HG03175 (cell line): Measurements from ENCODE around the gene SND1.

Experiments
- ATAC-seq: cut with Tn5 transposase; IDR thresholded peaks from one replicate; pipeline ENCODE4 v1.9.1; 2021; ENCODE audit warnings: mild to moderate bottlenecking, moderate library complexity; ENCODE audit not compliant: unreplicated experiment

Gene SND1

GRCh38 chr7:127798023-127798422 lies 146.0 kb downstream of the SND1 start:
- no peak for ATAC-seq

GRCh38 chr7:127798769-127799372 lies 146.9 kb downstream of the SND1 start:
- no peak for ATAC-seq

DNA sequence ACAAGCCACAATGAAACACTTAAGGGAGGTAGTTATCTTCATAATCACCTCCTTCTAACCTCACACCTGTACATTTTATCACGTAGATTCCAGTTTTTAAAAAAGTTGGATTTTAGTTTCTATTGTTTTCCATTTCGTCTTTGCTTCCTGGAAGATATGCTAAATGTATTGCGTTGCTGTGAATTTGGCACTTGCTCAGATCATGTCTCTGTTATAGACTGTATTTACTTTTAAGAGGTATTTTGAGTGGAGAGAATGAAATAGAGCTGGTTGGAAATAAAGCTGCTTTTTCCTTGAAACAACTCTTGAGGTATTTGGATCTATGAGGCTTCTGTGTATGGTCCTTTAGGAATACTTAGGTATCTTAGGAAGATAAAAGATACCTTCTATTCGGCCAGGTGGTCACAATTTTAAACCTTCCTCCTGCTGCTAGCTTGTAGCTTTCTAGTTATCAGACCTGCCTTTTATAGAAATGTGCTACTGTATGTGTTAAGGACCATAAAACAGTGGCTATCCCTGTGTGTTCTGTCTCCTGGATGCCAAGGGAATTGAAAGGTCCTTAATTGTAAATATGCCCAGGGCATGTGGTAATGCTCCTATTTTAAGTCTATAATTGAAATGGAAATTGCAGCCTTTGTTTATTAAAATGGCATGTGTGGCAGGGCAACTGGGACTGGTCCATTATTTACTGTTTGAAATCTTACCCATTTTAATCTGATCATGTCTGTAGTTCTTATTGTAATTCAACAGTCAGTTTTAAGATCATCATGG lies 147.7 kb downstream of the SND1 start:
- no peak for ATAC-seq

GRCh38 chr7:127802845-127803244 lies 150.9 kb downstream of the SND1 start:
- ATAC-seq, result no peak

- ATAC-seq, result no peak
Observed at GRCh38 chr7:127803626-127804025, 151.6 kb downstream of the SND1 start.

- ATAC-seq, result no peak
Observed at GRCh38 chr7:127807340-127807739, 155.3 kb downstream of the SND1 start.

GRCh38 chr7:127807829-127808228 lies 155.8 kb downstream of the SND1 start:
- ATAC-seq, result no peak

- ATAC-seq, result no peak
Observed at GRCh38 chr7:127809261-127809702, 157.3 kb downstream of the SND1 start.

- no peak for ATAC-seq
Observed at GRCh38 chr7:127810113-127810512, 158.1 kb downstream of the SND1 start.

DNA sequence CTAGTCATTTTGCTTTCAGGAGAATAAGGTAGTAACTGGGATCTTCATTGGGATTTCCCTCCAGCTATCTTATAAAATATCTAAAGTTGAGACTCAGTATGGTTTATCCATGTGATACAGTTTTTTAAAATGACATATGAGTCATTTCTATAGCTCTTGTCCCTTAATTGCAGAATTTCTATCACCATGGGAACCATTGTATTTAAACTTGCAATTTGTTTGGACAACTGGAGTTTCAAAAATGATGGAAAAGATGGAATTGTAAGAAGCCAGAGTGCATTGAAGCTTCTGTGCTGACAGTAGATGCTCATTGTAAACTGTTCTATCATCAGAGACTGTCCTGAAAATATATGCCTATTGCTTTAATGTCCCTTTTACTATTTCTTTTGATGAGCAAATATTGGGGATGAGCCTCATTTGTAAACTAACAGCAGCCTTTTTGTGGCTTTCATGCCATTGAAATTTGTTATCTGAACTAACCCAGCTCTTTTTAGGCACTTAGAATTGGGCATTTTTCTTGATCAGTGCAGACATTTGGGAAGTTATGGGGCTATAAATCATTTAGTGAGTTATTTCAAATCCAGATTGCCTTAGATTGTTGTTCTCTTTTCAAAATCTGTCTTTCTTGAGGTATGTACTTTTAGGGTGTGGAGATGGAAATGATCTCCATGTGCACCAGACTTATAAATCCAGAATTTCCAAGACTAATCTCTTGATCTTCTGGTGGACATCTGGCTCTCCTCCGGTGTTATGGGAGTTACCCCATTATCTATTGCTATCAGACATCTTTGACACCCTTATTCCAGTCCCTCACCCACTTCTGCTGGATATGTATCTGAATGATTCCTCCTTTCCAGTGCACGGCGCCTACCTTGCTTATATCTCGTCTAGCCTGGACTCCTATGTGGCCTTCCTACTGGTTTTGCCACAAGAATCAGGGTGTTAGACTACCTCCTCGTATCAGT lies 159.0 kb downstream of the SND1 start:
- ATAC-seq, result no peak

GRCh38 chr7:127812540-127812939 lies 160.5 kb downstream of the SND1 start:
- ATAC-seq, result no peak

DNA sequence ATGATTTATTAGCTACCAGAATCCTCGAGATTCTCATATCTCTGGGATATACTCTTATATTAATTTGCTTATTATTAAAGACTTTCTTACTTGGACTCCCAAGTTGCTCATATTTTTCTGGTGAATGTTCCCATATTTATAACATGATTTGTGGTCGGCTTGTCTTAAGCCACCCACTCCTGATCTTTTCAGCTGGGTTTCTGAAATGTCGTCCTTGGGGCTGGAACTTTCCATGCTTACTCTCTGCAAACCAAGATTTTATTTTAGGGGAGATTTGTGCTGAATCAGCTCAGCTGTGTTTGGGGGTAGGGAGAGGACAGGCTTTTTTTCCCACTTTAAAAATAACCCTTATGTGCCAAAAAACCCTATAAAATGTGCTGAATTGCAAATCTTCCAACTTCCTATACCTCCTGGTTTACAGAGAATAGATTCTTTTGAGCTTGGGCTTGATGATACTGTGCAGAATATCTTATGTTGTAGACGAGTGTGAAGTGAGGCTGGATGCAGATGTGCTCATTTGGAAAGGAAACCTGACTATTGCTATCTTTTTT lies 162.1 kb downstream of the SND1 start:
- ATAC-seq, result no peak

- ATAC-seq, result no peak
Observed at GRCh38 chr7:127815631-127816145, 163.7 kb downstream of the SND1 start.

DNA sequence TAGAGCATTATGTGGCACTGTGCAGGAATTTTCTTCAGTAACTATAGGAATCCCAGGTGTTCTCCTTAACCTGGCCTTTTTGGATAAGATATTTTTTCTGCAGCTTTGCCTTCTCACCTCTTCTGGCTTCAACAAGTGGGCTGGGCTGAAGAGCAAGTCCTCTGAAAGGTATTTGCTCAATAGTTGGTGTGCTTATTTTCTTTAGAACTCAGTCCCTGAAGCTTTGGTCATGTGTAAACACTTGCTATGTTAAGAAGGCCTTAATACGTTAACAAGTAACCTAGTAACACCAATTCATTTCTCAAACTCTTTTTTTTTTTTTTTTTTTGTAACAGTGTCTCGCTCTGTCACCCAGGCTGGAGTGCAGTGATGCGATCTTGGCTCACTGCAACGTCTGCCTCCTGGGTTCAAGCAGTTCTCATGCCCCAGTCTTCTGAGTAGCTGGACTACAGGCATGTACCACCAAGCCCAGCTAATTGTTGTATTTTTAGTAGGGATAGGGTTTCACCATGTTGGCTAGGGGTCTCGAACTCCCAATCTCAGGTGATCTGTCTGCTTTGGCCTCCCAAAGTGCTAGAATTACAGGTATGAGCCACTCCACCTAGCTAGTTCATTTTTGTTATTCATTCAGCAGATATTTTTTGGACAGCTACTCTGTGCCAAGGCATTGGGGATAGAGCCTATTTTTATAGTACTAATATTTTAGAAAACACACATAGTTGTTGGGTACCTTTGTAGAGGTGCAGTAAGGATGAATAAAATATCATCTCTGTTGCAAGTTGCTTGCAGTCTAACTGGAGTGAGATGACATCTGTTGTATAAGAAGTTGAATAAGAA lies 164.6 kb downstream of the SND1 start:
- peak; percentile 55 for ATAC-seq

- ATAC-seq, result no peak
Observed at GRCh38 chr7:127817466-127817865, 165.5 kb downstream of the SND1 start.

DNA sequence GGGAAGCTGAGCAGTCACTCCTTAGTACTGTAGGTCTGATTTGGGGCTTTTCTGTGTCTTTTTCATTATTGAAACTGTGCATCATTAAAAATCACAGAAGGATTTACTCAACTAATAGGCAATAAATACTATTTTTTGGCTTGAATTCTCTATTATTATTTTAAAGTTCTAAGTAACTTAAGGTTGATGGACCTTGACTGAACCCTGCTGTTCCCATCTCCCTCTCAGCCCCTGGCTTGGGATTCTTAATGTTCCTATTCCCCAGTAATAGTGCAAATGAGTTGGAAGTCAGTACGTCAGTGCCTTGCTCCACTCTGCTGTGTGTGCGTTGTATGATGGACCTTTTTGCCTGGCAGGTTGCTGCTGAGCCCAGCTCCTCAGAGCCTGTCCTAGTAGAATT lies 166.3 kb downstream of the SND1 start:
- no peak for ATAC-seq

DNA sequence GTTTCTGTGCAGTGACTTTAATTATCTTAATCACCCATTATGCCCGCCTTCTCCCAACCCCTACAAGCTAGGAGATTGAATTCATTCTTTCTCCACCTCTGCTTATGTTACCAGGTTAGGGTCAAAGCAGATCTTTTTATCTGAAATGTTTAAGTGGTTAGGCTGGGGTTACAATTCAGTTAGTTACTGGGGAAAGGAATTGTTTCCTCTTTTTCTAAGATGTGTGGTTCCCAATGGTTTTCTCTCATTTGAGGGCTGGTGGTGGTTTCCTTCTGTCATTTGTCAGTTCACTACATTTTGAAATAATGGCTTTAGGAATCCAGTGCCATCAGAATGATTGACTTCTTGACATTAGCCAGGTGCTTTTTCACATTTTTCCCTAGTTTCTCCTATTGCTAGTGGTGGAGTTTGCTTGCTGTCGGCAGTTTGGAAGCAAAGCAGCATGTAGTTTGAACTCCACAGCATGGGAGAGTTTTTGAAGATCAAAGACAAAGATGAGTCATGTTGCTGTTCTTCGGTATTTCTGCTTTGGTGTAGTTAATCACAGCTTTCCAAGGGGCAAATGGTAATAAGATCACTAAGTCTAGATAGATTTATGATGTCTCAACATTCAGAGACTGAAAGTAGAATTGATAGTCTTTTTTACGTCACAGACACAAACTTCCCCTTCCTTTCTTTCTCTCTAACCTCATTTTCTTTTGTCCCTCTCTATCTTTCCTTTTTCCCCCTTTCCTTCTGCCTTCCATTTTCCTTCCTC lies 168.2 kb downstream of the SND1 start:
- no peak for ATAC-seq

DNA sequence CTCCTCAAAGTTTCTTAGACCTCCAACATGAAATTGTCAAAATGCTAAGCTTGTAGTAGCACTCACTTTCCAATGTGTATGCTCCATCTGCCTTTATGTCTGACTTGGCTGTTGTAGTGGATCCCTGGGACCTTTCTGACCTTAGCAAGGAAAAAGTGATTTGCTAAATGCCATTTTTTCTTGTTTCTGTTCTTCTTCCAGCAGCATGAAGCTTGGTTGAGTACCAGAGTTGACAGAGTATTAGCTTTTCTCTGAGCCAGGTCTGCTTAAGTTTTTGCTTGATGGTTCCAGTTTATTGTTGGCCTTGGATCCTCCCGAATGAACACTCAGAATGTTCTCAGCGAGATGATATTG lies 168.7 kb downstream of the SND1 start:
- no peak for ATAC-seq

GRCh38 chr7:127821146-127821545 lies 169.2 kb downstream of the SND1 start:
- no peak for ATAC-seq
